Activated CD4-positive, alpha-beta T cell treated with anti-CD3 and anti-CD28 coated beads for 36 hours (primary cell): ENCODE results near the gene WDR43. TPM values are rescaled to one million over a fixed set of nuclear protein-coding genes. Genes with fewer than 3 reads are reported as not detected.

Experiments
- ATAC-seq: fragments of 200-7000 bp; cut with Tn5 transposase; one replicate; pipeline ENCODE4 v1.10.0; 2021; ENCODE audit warnings: mild to moderate bottlenecking, moderate library complexity
- CTCF ChIA-PET: fragments of 350-600 bp; sonication (Branson Sonifier 250); formaldehyde crosslinking; loops from one replicate; lab custom pipeline; 2021; ENCODE audit warnings: antibody characterized with exemption; lab: Charles Lee
- POLR2A ChIA-PET: fragments of 350-600 bp; sonication (Branson Sonifier 250); formaldehyde crosslinking; loops from one replicate; lab custom pipeline; 2021; ENCODE audit warnings: antibody characterized with exemption, inconsistent platforms; lab: Charles Lee
- DNase-seq: peaks from one replicate; pipeline ENCODE4 v3.0.0-alpha.2; 2020
- H3K27ac Mint-ChIP-seq: one replicate; pipeline ENCODE4 v1.8.0; 2021; ENCODE audit warnings: mixed read lengths
- H3K27me3 Mint-ChIP-seq: one replicate; pipeline ENCODE4 v1.8.0; 2021; ENCODE audit warnings: mixed read lengths
- H3K36me3 Mint-ChIP-seq: one replicate; pipeline ENCODE4 v1.8.0; 2021; ENCODE audit warnings: low read depth, mixed read lengths
- H3K4me1 Mint-ChIP-seq: one replicate; pipeline ENCODE4 v1.8.0; 2021; ENCODE audit warnings: mixed read lengths
- H3K4me3 Mint-ChIP-seq: one replicate; pipeline ENCODE4 v1.8.0; 2021; ENCODE audit warnings: mild to moderate bottlenecking, moderate library complexity, mixed read lengths
- H3K9me3 Mint-ChIP-seq: one replicate; pipeline ENCODE4 v1.8.0; 2021; ENCODE audit warnings: low read depth, mixed read lengths
- intact Hi-C, 2 experiments: fragments of 100-400 bp; cut with DNase I in 1 of 2; cut with micrococcal nuclease in 1 of 2; formaldehyde crosslinking; loops; one replicate each; pipeline versions ENCODE4 v1.14.2 to v1.15.1; 2022 to 2024; cut with DNase I, micrococcal nuclease
- total RNA-seq, 2 experiments: library from RNA; stranded (reverse); gene quantifications; one replicate each; pipeline ENCODE4 v1.2.3, GENCODE V29; 2021

WDR43 gene
- total RNA-seq, 2 experiments from 2014 or later = 109 to 170 TPM

- POLR2A ChIA-PET = no interaction called here
- intact Hi-C loops = loop anchor here in 1 of 2 experiments (5.0 kb wide), 1 partner anchor 35 kb away; no protein-coding TSS in a partner anchor
- Mint-ChIP-seq H3K27me3 (no peaks in the 10 kb centered on the region), H3K36me3 (peaks cover 65% of the 10 kb centered on the region), H3K4me3 (no peak overlapping the region), H3K27ac (peak overlapping the region; percentile 28), H3K4me1 (peaks cover 28% of the 10 kb centered on the region), H3K9me3 (no peaks in the 10 kb centered on the region)
- CTCF ChIA-PET = interaction anchor here (0.7 kb wide), 1 partner anchor 312 kb away, joined by 3 read pairs; no protein-coding TSS in a partner anchor
- ATAC-seq = no peak
- DNase-seq = no peak
Measured at GRCh38 chr2:28906821-28907220, 12.4 kb downstream of the WDR43 start.

GRCh38 chr2:28908172-28908571 lies 13.7 kb downstream of the WDR43 start:
- H3K4me1 Mint-ChIP-seq = peaks cover 24% of the 10 kb centered on the region
- H3K9me3 Mint-ChIP-seq = no peaks in the 10 kb centered on the region
- no peak for ATAC-seq
- intact Hi-C loops = loop anchor here in 1 of 2 experiments (5.0 kb wide), 1 partner anchor 34 kb away; no protein-coding TSS in a partner anchor
- no peak overlapping the region for H3K27ac Mint-ChIP-seq
- H3K27me3 Mint-ChIP-seq = no peaks in the 10 kb centered on the region
- POLR2A ChIA-PET = interaction anchor here (0.6 kb wide), 2 partner anchors 14 to 330 kb away, joined by 3 read pairs; partner anchors contain the start of gene WDR43
- no peak for DNase-seq
- H3K4me3 Mint-ChIP-seq = no peak overlapping the region
- peaks cover 66% of the 10 kb centered on the region for H3K36me3 Mint-ChIP-seq
- CTCF ChIA-PET = interaction anchor here (0.6 kb wide), 1 partner anchor 28 kb away, joined by 3 read pairs; no protein-coding TSS in a partner anchor

- no peak for ATAC-seq
- intact Hi-C loops = loop anchor here in 1 of 2 experiments (5.0 kb wide), 1 partner anchor 32 kb away; no protein-coding TSS in a partner anchor
- Mint-ChIP-seq H3K4me3 (no peak overlapping the region), H3K9me3 (no peaks in the 10 kb centered on the region), H3K27ac (no peak overlapping the region), H3K27me3 (no peaks in the 10 kb centered on the region), H3K36me3 (peaks cover 70% of the 10 kb centered on the region), H3K4me1 (peaks cover 11% of the 10 kb centered on the region)
- ChIA-PET CTCF (interaction anchor here (0.6 to 1.3 kb wide), 5 partner anchors 12 to 265 kb away, joined by 3 to 4 read pairs (median 3); no protein-coding TSS in a partner anchor), POLR2A (interaction anchor here (0.9 to 1.9 kb wide), 2 partner anchors 14 to 15 kb away, joined by 3 to 5 read pairs; partner anchors contain the start of gene WDR43)
- DNase-seq = no peak
Measured at GRCh38 chr2:28909655-28910353, 15.3 kb downstream of the WDR43 start.

- no peak for DNase-seq
- intact Hi-C loops = no loop called here
- H3K27me3 Mint-ChIP-seq = no peaks in the 10 kb centered on the region
- no peaks in the 10 kb centered on the region for H3K9me3 Mint-ChIP-seq
- ChIA-PET CTCF (interaction anchor here (0.9 to 1.5 kb wide), 4 partner anchors 12 to 92 kb away, joined by 3 to 5 read pairs (median 4); no protein-coding TSS in a partner anchor), POLR2A (no interaction called here)
- H3K4me3 Mint-ChIP-seq = no peak overlapping the region
- H3K4me1 Mint-ChIP-seq = peaks cover 3% of the 10 kb centered on the region
- H3K36me3 Mint-ChIP-seq = peaks cover 56% of the 10 kb centered on the region
- ATAC-seq = no peak
- H3K27ac Mint-ChIP-seq = no peak overlapping the region
Measured at GRCh38 chr2:28915939-28916338, 21.5 kb downstream of the WDR43 start.

GRCh38 chr2:28926847-28927246 lies 32.4 kb downstream of the WDR43 start:
- intact Hi-C loops = loop anchor here in 1 of 2 experiments (10.0 kb wide), 1 partner anchor 102 kb away; no protein-coding TSS in a partner anchor
- CTCF ChIA-PET = interaction anchor here (1.3 to 1.4 kb wide), 2 partner anchors 10 kb away, joined by 3 read pairs; no protein-coding TSS in a partner anchor
- H3K4me3 Mint-ChIP-seq = no peak overlapping the region
- H3K4me1 Mint-ChIP-seq = no peaks in the 10 kb centered on the region
- DNase-seq (no peak), ATAC-seq (no peak)
- peaks cover 76% of the 10 kb centered on the region for H3K36me3 Mint-ChIP-seq
- POLR2A ChIA-PET = no interaction called here
- peak overlapping the region; percentile 24 for H3K27ac Mint-ChIP-seq
- H3K9me3 Mint-ChIP-seq = no peaks in the 10 kb centered on the region
- no peaks in the 10 kb centered on the region for H3K27me3 Mint-ChIP-seq

- no peaks in the 10 kb centered on the region for H3K27me3 Mint-ChIP-seq
- peaks cover 76% of the 10 kb centered on the region for H3K36me3 Mint-ChIP-seq
- DNase-seq = no peak
- H3K4me3 Mint-ChIP-seq = no peak overlapping the region
- H3K4me1 Mint-ChIP-seq = no peaks in the 10 kb centered on the region
- no peak for ATAC-seq
- ChIA-PET CTCF (interaction anchor here (1.3 to 1.8 kb wide), 4 partner anchors 10 to 108 kb away, joined by 3 to 8 read pairs (median 3); no protein-coding TSS in a partner anchor), POLR2A (no interaction called here)
- intact Hi-C loops = loop anchor here in 1 of 2 experiments (10.0 kb wide), 1 partner anchor 103 kb away; no protein-coding TSS in a partner anchor
- no peaks in the 10 kb centered on the region for H3K9me3 Mint-ChIP-seq
- peak overlapping the region; percentile 43 for H3K27ac Mint-ChIP-seq
Measured at GRCh38 chr2:28927469-28927868, 33.0 kb downstream of the WDR43 start.

GRCh38 chr2:28927878-28928277 lies 33.4 kb downstream of the WDR43 start:
- H3K4me3 Mint-ChIP-seq = no peak overlapping the region
- H3K9me3 Mint-ChIP-seq = no peaks in the 10 kb centered on the region
- ChIA-PET CTCF (interaction anchor here (0.7 to 1.8 kb wide), 6 partner anchors 11 to 317 kb away, joined by 3 to 8 read pairs (median 3); no protein-coding TSS in a partner anchor), POLR2A (no interaction called here)
- intact Hi-C loops = loop anchor here in 1 of 2 experiments (10.0 kb wide), 1 partner anchor 103 kb away; no protein-coding TSS in a partner anchor
- H3K27ac Mint-ChIP-seq = peak overlapping the region; percentile 43
- ATAC-seq (no peak), DNase-seq (no peak)
- no peaks in the 10 kb centered on the region for H3K27me3 Mint-ChIP-seq
- H3K36me3 Mint-ChIP-seq = peaks cover 74% of the 10 kb centered on the region
- H3K4me1 Mint-ChIP-seq = no peaks in the 10 kb centered on the region

- ATAC-seq = no peak
- Mint-ChIP-seq H3K4me1 (no peaks in the 10 kb centered on the region), H3K36me3 (peaks cover 66% of the 10 kb centered on the region), H3K27me3 (no peaks in the 10 kb centered on the region), H3K27ac (no peak overlapping the region), H3K9me3 (no peaks in the 10 kb centered on the region), H3K4me3 (no peak overlapping the region)
- intact Hi-C loops = loop anchor here in 1 of 2 experiments (10.0 kb wide), 1 partner anchor 105 kb away; no protein-coding TSS in a partner anchor
- ChIA-PET CTCF (interaction anchor here (0.7 kb wide), 1 partner anchor 13 kb away, joined by 4 read pairs; no protein-coding TSS in a partner anchor), POLR2A (no interaction called here)
- DNase-seq = no peak
Measured at GRCh38 chr2:28929581-28929980, 35.1 kb downstream of the WDR43 start.

GRCh38 chr2:28930205-28930604 lies 35.7 kb downstream of the WDR43 start:
- H3K27me3 Mint-ChIP-seq = no peaks in the 10 kb centered on the region
- ChIA-PET CTCF (no interaction called here), POLR2A (no interaction called here)
- DNase-seq (no peak), ATAC-seq (no peak)
- no peak overlapping the region for H3K4me3 Mint-ChIP-seq
- no peaks in the 10 kb centered on the region for H3K4me1 Mint-ChIP-seq
- H3K36me3 Mint-ChIP-seq = peaks cover 62% of the 10 kb centered on the region
- intact Hi-C loops = no loop called here
- no peak overlapping the region for H3K27ac Mint-ChIP-seq
- H3K9me3 Mint-ChIP-seq = no peaks in the 10 kb centered on the region

GRCh38 chr2:28934769-28935168 lies 40.3 kb downstream of the WDR43 start:
- Mint-ChIP-seq H3K4me3 (no peak overlapping the region), H3K27ac (no peak overlapping the region), H3K4me1 (no peaks in the 10 kb centered on the region), H3K9me3 (no peaks in the 10 kb centered on the region), H3K27me3 (no peaks in the 10 kb centered on the region), H3K36me3 (peaks cover 55% of the 10 kb centered on the region)
- ATAC-seq (no peak), DNase-seq (no peak)
- intact Hi-C loops = no loop called here
- ChIA-PET CTCF (interaction anchor here (0.6 kb wide), 1 partner anchor 368 kb away, joined by 3 read pairs; no protein-coding TSS in a partner anchor), POLR2A (no interaction called here)

GRCh38 chr2:28941008-28941407 lies 46.5 kb downstream of the WDR43 start:
- intact Hi-C loops = loop anchor here in 1 of 2 experiments (5.0 kb wide), 1 partner anchor 34 kb away; no protein-coding TSS in a partner anchor
- Mint-ChIP-seq H3K27ac (no peak overlapping the region), H3K4me1 (no peaks in the 10 kb centered on the region), H3K4me3 (no peak overlapping the region), H3K27me3 (no peaks in the 10 kb centered on the region), H3K9me3 (no peaks in the 10 kb centered on the region), H3K36me3 (peaks cover 68% of the 10 kb centered on the region)
- DNase-seq (no peak), ATAC-seq (no peak)
- ChIA-PET CTCF (interaction anchor here (1.5 kb wide), 1 partner anchor 9 kb away, joined by 3 read pairs; no protein-coding TSS in a partner anchor), POLR2A (no interaction called here)
